Ovary (tissue), 3 donors: ENCODE results near the gene PRDX2.

ENCODE experiments used
- CTCF ChIP-seq, 3 donors: fragments of 450-650 bp in 2 of 3; fragments of 200-600 bp in 1 of 3; IDR thresholded peaks; one replicate each; pipeline versions ENCODE4 v1.5.1 to v1.8.0; 2016 to 2022; ENCODE audit warnings: antibody characterized with exemption in 3 of 3, mild to moderate bottlenecking in 1 of 3
- EP300 ChIP-seq: sonication (generic); formaldehyde crosslinking; IDR thresholded peaks from one replicate; pipeline ENCODE4 v1.6.1; 2017; ENCODE audit warnings: antibody characterized with exemption
- POLR2A ChIP-seq: fragments of 450-650 bp; IDR thresholded peaks from one replicate; pipeline ENCODE4 v1.6.1; 2017; ENCODE audit warnings: antibody characterized with exemption, mild to moderate bottlenecking, moderate library complexity
- donor health status: DM: no; HTN: no; CAD: no.

- no peak for TF ChIP-seq CTCF (IDR thresholded peaks at IDR 0.05)
- TF ChIP-seq POLR2A, result no peak
- no peak for TF ChIP-seq EP300
Observed at GRCh38 chr19:12783849-12784393, 17.7 kb downstream of the PRDX2 start.
